ENCODE measurements around the gene ZNF750.

GRCh38 chr17:82806645-82807044 is 33.2 kb downstream of the ZNF750 start:
- no peak for TF ChIP-seq CTCF (conservative IDR thresholded peaks at IDR 0.05; ENCODE audit: low read depth in 2 of 2)
- no peak for TF ChIP-seq EZH2 (IDR thresholded peaks at IDR 0.05; ENCODE audit: low read depth, unreplicated experiment)
- no peak for TF ChIP-seq JUNB (IDR thresholded peaks at IDR 0.05; ENCODE audit: unreplicated experiment)
- TF ChIP-seq POLR2AphosphoS5 (IDR thresholded peaks at IDR 0.05; ENCODE audit: low read depth): no peak
- TF ChIP-seq ZNF331 (CRISPR knock-in tag; IDR thresholded peaks at IDR 0.05; ENCODE audit: low read depth): no peak
- TF ChIP-seq ZNF114 (CRISPR knock-in tag; IDR thresholded peaks at IDR 0.05): no peak
- no peak for TF ChIP-seq EZH2phosphoT487 (IDR thresholded peaks at IDR 0.05; ENCODE audit: unreplicated experiment)
- no peak for TF ChIP-seq REST (IDR thresholded peaks at IDR 0.05; ENCODE audit: unreplicated experiment)
- no peak for TF ChIP-seq ETS1 (IDR thresholded peaks at IDR 0.05)
- no peak for TF ChIP-seq NANOG (IDR thresholded peaks at IDR 0.05; ENCODE audit: borderline replicate concordance)
- TF ChIP-seq CREB1 (CRISPR knock-in tag; IDR thresholded peaks at IDR 0.05; ENCODE audit: low read depth): no peak
- no peak for TF ChIP-seq STAT1 (IDR thresholded peaks at IDR 0.05; ENCODE audit: unreplicated experiment)

Data from GM23338 (cell line).